Activated CD4-positive, alpha-beta memory T cell treated with anti-CD3 and anti-CD28 coated beads for 36 hours (primary cell): ENCODE measurements around the gene NAA10. TPM values are rescaled to one million over a fixed set of nuclear protein-coding genes. Genes with fewer than 3 reads are reported as not detected.
A peak's percentile ranks its signal among the peaks of the same experiment; 100 is the strongest.

Source experiments
- CTCF ChIA-PET: fragments of 350-600 bp; sonication (Branson Sonifier 250); formaldehyde crosslinking; loops from one replicate; lab custom pipeline; 2021; ENCODE audit warnings: antibody characterized with exemption, inconsistent platforms; lab: Charles Lee
- POLR2A ChIA-PET: fragments of 350-600 bp; sonication (Branson Sonifier 250); formaldehyde crosslinking; loops from one replicate; lab custom pipeline; 2021; ENCODE audit warnings: antibody characterized with exemption; lab: Charles Lee
- DNase-seq: peaks from one replicate; pipeline ENCODE4 v3.0.0-alpha.2; 2020
- H3K27ac Mint-ChIP-seq: one replicate; pipeline ENCODE4 v1.8.0; 2021; ENCODE audit warnings: mixed read lengths
- H3K27me3 Mint-ChIP-seq: one replicate; pipeline ENCODE4 v1.8.0; 2021; ENCODE audit warnings: mixed read lengths
- H3K36me3 Mint-ChIP-seq: one replicate; pipeline ENCODE4 v1.8.0; 2021; ENCODE audit warnings: mixed read lengths
- H3K4me1 Mint-ChIP-seq: one replicate; pipeline ENCODE4 v1.8.0; 2021; ENCODE audit warnings: low read depth, mixed read lengths
- H3K4me3 Mint-ChIP-seq: one replicate; pipeline ENCODE4 v1.8.0; 2021; ENCODE audit warnings: mild to moderate bottlenecking, mixed read lengths
- H3K9me3 Mint-ChIP-seq: one replicate; pipeline ENCODE4 v1.8.0; 2021; ENCODE audit warnings: mixed read lengths
- intact Hi-C: fragments of 100-400 bp; cut with micrococcal nuclease; formaldehyde crosslinking; loops from one replicate; pipeline ENCODE4 v1.15.1; 2023
- total RNA-seq, 2 experiments: library from RNA; stranded (reverse); gene quantifications; one replicate each; pipeline ENCODE4 v1.2.3, GENCODE V29; 2021

The NAA10 gene
- total RNA-seq, 2 experiments from 2014 or later = 106 to 115 TPM

DNA sequence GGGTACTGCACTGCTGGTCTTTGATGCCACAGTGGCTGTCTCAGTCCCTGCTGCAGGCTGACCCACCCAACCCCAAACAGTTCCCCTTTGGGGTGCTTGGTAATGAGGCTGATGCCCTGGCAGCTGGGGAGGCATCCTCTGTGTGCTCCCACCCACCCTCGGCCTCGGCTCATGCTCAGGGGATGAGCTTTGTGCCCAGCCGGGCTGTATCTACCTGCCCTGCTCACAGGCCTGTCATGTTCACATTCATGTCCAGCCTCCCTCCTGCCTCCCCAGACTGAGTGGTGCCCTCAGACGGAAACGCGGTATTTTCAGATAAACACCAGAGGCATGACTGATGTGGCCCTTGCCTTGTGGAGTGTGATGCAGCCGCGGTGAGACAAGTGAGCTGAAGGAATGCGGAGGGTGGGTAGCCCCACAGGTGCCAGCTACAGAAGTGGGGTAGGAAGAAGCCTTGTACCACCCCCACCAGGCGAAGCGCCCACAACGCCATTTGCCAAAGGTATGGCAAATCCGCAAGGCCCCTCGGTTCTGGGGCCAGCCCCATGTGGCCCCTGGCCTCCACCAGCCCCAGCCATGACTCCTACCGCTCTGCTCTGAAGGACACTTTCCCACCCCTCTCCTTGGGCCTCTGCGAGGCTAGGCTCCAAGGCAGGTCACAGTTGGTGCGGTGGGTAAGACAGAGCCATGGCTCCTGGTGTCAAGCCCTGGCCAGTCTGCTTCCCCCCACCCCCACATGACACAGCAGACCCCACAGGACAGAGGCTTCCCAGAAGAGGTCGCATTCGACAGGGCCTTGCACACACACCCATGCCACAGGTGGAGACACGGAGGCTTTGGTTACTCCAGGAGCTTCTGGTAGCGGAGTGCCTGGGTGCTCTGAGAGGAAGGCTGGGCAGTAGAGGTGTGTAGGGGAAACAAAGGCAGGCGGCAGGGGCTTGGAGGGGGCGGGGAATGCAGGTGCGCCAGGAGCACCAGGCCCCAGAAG, 11.4 kb upstream of the NAA10 start:
- no peak for DNase-seq

DNA sequence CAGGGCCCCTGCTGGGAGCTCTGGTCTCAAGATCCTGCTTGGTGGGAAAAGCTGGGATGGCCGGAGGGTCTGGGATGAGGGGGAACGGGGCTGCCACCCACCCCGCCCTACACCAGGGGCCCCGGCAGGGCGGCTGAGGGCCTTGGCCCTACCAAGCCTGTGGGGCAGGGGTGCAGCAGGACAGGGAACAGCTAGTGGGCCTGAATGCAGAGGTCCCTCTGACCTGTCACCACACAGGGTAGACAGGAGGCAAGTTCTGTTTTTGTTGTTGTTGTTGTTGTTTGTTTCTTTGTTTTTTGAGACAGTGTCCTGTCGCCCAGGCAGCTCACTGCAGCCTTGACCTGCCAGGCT, 9.9 kb upstream of the NAA10 start:
- H3K27ac Mint-ChIP-seq = no peak overlapping the region
- ChIA-PET POLR2A (interaction anchor here (0.5 to 3.9 kb wide), 3 partner anchors 16 to 190 kb away, joined by 3 to 21 read pairs (median 4); partner anchors contain the start of gene ARHGAP4), CTCF (interaction anchor here (0.6 to 5.5 kb wide), 4 partner anchors 14 to 592 kb away, joined by 3 to 93 read pairs (median 4); partner anchors contain the start of genes ARHGAP4 and NAA10)
- peaks cover 11% of the 10 kb centered on the region for H3K4me1 Mint-ChIP-seq
- peaks cover 2% of the 10 kb centered on the region for H3K36me3 Mint-ChIP-seq
- H3K9me3 Mint-ChIP-seq = no peaks in the 10 kb centered on the region
- no peak for DNase-seq
- intact Hi-C loops = no loop called here
- peak overlapping the region; percentile 75 for H3K4me3 Mint-ChIP-seq
- H3K27me3 Mint-ChIP-seq = no peaks in the 10 kb centered on the region

More for the DNA sequence above, 11.4 kb upstream of the NAA10 start:
- peaks cover 9% of the 10 kb centered on the region for H3K4me1 Mint-ChIP-seq
- no peaks in the 10 kb centered on the region for H3K9me3 Mint-ChIP-seq
- H3K4me3 Mint-ChIP-seq = no peak overlapping the region
- no peak overlapping the region for H3K27ac Mint-ChIP-seq
- no peaks in the 10 kb centered on the region for H3K27me3 Mint-ChIP-seq
- peaks cover 11% of the 10 kb centered on the region for H3K36me3 Mint-ChIP-seq
- intact Hi-C loops = loop anchor here (2.0 kb wide), 2 partner anchors 21 kb away; no protein-coding TSS in a partner anchor
- ChIA-PET POLR2A (interaction anchor here (1.0 to 3.9 kb wide), 2 partner anchors 21 to 181 kb away, joined by 3 to 21 read pairs; partner anchors contain the start of gene ARHGAP4), CTCF (interaction anchor here (0.7 to 5.5 kb wide), 19 partner anchors 8 to 219 kb away, joined by 3 to 93 read pairs (median 4); partner anchors contain the start of genes ARHGAP4, NAA10 and PLXNB3)

DNA sequence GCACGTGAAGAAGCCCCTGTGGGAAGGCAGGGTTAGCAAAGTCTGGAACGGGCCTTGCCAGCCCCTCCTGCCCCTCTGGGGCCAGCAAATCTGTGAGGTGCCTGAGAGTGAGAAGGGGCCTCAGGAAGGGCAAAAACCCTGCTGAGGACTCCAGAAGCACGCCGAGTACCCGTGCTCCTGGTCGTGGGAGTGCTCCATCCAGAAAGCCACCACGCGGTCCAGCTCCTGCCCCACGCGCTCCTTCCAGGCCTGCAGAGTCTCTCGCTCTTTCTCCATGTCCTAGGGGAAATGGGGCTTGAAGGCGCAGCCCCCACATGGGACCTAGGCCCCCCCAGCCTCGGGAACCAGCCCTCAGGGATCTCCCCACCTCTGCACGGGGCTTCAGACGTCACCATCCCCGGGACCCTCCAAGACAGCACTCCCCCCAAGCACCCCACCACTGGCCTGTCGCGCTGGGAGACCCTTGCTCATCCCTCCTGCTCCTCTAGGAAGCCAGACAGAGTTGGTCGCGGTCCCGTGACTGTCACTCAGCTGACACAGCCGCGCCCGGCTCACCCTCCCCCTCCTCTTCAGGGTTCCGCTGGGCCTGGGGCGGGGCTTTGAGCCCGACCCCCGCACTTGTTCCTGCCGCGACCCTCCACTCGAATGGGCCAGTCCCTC, 9.4 kb upstream of the NAA10 start, which contains the start of gene RENBP:
Gene RENBP, minus strand, starts transcription at position 504 of the 660 bp plus-strand sequence. Its CDS starts 33 bp downstream, at position 471.
- ChIA-PET CTCF (interaction anchor here (5.5 kb wide), 1 partner anchor 13 kb away, joined by 93 read pairs; the partner anchor contains the start of genes ARHGAP4 and NAA10), POLR2A (interaction anchor here (0.5 to 3.9 kb wide), 3 partner anchors 16 to 189 kb away, joined by 3 to 21 read pairs (median 4); partner anchors contain the start of gene ARHGAP4)
- peak; percentile 62 for DNase-seq
- peaks cover 11% of the 10 kb centered on the region for H3K4me1 Mint-ChIP-seq
- H3K9me3 Mint-ChIP-seq = no peaks in the 10 kb centered on the region
- intact Hi-C loops = no loop called here
- peaks cover 2% of the 10 kb centered on the region for H3K36me3 Mint-ChIP-seq
- peak within 1 kb of the TSS; percentile 69 for H3K27ac Mint-ChIP-seq
- no peaks in the 10 kb centered on the region for H3K27me3 Mint-ChIP-seq
- peak within 1 kb of the TSS; percentile 75 for H3K4me3 Mint-ChIP-seq

DNA sequence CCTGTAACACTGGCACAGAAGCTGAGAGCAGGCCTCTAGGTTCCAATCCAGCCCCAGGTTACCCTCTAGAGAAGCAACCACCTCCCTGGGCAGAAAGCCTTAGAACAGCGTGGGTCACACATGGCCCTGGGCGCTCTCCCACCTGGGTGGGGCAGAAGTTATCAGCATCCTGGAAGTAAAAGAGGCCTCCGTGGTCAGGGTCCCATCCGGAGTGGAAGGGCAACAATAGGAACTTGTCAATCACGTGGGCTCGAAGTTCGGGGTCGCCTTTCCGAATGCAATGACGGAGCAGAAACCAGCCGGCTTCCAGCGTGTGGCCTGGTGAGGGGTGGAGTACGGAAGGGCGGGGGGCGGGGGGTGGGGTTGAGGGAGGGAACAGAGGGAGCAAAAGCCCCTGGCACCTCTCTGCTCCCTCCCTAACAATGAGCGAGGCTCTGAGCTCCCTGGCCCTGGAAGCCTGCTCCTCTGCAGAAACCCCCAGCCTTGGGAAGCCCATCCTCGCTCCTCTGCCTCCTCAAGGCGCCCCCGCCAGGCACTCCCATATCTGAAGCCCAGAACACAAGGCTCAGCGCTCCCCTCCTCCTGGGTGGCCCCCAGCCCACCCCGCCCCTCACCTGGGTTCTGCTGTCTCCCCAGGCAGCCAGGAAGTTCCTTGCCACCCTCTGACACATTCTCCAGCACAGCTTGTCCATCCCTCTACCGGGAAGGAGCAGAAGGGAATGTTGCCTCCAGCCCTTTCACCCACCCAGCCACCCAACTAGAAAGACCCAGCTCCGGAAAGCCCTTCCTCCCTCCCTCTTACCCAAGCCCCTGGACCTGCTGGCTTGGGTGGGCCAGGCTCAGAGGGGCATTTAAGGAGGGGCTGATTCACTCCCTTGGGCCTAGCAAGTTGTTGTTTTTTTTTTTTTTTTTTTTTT, 6.8 kb upstream of the NAA10 start:
- CTCF ChIA-PET = no interaction called here
- Mint-ChIP-seq H3K9me3 (no peaks in the 10 kb centered on the region), H3K27ac (no peak overlapping the region)

DNA sequence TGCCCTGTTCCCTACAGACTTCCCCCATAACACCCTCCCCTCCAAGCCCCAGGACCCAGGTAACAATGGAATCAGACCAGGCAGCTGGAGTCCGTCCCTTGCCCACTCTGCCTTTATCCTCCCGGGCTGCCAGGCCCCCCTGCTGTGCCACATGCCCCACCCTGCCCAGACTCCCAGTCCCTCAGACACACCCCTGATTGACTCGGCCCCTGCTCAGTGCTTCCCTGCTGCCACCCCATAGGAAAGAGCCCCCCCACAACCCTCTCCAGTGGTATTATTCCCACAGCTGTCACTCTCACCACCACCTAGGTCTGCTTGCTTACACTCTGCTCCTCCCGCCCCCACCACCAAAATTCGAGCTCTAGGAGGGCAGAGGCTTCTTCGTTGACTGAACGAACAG, 4.7 kb upstream of the NAA10 start:
- H3K27ac Mint-ChIP-seq = no peak overlapping the region
- DNase-seq = no peak
- H3K36me3 Mint-ChIP-seq = no peaks in the 10 kb centered on the region
- CTCF ChIA-PET = no interaction called here
- no peak overlapping the region for H3K4me3 Mint-ChIP-seq
- H3K9me3 Mint-ChIP-seq = no peaks in the 10 kb centered on the region
- intact Hi-C loops = loop anchor here (10.0 kb wide), 1 partner anchor 465 kb away; the partner anchor contains the start of gene HAUS7
- POLR2A ChIA-PET = interaction anchor here (0.9 kb wide), 1 partner anchor 12 kb away, joined by 3 read pairs; no protein-coding TSS in a partner anchor
- H3K4me1 Mint-ChIP-seq = peaks cover 20% of the 10 kb centered on the region
- no peaks in the 10 kb centered on the region for H3K27me3 Mint-ChIP-seq

More for the DNA sequence above, 6.8 kb upstream of the NAA10 start:
- no peak for DNase-seq
- Mint-ChIP-seq H3K4me1 (peaks cover 14% of the 10 kb centered on the region), H3K4me3 (no peak overlapping the region), H3K36me3 (no peaks in the 10 kb centered on the region), H3K27me3 (no peaks in the 10 kb centered on the region)
- POLR2A ChIA-PET = no interaction called here
- intact Hi-C loops = no loop called here

DNA sequence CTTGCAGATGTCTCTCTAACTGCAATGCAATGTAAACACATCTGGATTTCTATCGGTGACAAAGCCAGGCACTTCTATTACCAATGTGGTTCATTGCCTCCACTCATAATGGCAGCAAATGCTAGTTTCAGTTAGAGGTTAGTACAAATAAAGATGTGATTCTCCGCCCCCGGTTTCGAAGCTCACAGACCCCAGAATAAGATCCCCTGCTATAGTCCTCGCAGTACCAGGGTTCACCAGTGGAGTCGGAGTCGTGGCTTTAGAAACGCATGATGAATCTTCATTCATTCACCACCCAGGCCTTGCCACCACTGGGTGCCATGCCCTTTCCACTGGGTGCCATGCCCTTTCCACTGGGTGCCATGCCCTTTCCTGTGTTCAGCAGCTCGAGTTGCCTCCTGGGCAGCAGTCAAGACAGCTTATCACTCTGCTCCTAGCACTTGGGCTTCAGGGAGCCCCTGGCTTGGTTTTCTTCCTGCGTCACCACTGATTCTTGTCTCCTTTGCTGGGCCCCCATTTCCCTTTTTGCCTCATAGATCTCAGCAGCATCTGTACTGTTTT, 3.5 kb upstream of the NAA10 start:
- ChIA-PET CTCF (interaction anchor here (1.0 to 2.1 kb wide), 2 partner anchors 9 to 30 kb away, joined by 5 to 6 read pairs; no protein-coding TSS in a partner anchor), POLR2A (no interaction called here)
- H3K9me3 Mint-ChIP-seq = no peaks in the 10 kb centered on the region
- no peak for DNase-seq
- peaks cover 4% of the 10 kb centered on the region for H3K36me3 Mint-ChIP-seq
- H3K27ac Mint-ChIP-seq = no peak overlapping the region
- H3K27me3 Mint-ChIP-seq = no peaks in the 10 kb centered on the region
- peaks cover 19% of the 10 kb centered on the region for H3K4me1 Mint-ChIP-seq
- no peak overlapping the region for H3K4me3 Mint-ChIP-seq
- intact Hi-C loops = loop anchor here (10.0 kb wide), 1 partner anchor 464 kb away; the partner anchor contains the start of gene HAUS7

DNA sequence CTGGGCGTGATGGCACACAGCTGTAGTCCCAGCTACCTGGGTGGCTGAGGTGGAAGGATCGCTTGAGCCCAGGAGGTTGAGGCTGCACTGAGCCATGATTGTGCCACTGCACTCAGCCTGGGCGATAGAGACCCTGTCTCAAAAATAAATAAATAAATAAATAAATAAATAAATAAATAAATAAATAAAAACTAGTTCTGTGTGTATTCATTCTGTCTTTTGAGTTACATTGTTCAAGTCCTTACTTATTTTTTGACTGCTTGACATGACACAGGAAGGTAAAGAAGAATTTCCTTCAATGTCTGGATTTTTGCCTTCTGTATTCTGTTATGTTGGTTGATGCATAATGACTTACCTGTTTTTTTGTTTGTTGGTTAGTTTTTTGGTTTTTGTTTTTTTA, 2.2 kb upstream of the NAA10 start:
- CTCF ChIA-PET = interaction anchor here (2.1 to 13.4 kb wide), 2 partner anchors 10 to 32 kb away, joined by 6 to 93 read pairs; partner anchors contain the start of gene RENBP
- DNase-seq = no peak
- POLR2A ChIA-PET = no interaction called here
- peaks cover 4% of the 10 kb centered on the region for H3K36me3 Mint-ChIP-seq
- intact Hi-C loops = loop anchor here (10.0 kb wide), 1 partner anchor 462 kb away; the partner anchor contains the start of gene HAUS7
- no peaks in the 10 kb centered on the region for H3K9me3 Mint-ChIP-seq
- peaks cover 24% of the 10 kb centered on the region for H3K4me1 Mint-ChIP-seq
- H3K4me3 Mint-ChIP-seq = no peak overlapping the region
- H3K27ac Mint-ChIP-seq = no peak overlapping the region
- H3K27me3 Mint-ChIP-seq = no peaks in the 10 kb centered on the region

DNA sequence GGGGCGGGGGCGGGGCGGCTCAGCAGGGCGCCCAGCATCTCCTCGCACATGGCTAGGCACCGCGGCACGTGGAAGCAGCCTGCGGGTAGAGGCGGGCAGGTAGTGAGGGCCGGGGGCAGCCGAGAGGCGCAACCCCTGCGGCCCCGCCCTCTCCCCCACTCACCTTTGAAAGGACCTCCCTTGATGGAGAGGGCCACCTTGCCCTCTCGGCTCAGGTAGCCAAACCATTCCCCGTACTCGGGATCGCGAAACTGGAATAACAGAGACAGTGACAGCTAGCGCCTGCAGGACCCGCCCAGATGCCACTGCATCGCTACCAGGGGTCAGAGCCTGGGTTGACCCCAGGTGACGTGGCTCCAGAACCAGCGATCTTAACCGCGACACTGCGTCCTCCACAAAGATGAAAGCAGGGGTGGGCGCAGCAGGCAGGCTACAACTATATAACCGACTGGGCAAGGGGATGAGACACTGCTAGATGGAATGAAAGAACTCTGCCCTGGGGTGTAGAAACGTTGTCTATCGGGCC, 552 bp upstream of the NAA10 start:
- Mint-ChIP-seq H3K4me1 (peaks cover 31% of the 10 kb centered on the region), H3K9me3 (no peaks in the 10 kb centered on the region), H3K27ac (peak overlapping the region; percentile 20), H3K4me3 (peak overlapping the region; percentile 66), H3K27me3 (no peaks in the 10 kb centered on the region), H3K36me3 (peaks cover 7% of the 10 kb centered on the region)
- ChIA-PET CTCF (interaction anchor here (1.2 to 13.4 kb wide), 3 partner anchors 10 to 12 kb away, joined by 3 to 93 read pairs (median 11); partner anchors contain the start of genes ARHGAP4 and RENBP), POLR2A (interaction anchor here (1.0 to 2.0 kb wide), 2 partner anchors 10 to 12 kb away, joined by 3 to 7 read pairs; partner anchors contain the start of gene ARHGAP4)
- DNase-seq = no peak
- intact Hi-C loops = loop anchor here (1.0 to 10.0 kb wide), 2 partner anchors 12 to 461 kb away; partner anchors contain the start of gene HAUS7

DNA sequence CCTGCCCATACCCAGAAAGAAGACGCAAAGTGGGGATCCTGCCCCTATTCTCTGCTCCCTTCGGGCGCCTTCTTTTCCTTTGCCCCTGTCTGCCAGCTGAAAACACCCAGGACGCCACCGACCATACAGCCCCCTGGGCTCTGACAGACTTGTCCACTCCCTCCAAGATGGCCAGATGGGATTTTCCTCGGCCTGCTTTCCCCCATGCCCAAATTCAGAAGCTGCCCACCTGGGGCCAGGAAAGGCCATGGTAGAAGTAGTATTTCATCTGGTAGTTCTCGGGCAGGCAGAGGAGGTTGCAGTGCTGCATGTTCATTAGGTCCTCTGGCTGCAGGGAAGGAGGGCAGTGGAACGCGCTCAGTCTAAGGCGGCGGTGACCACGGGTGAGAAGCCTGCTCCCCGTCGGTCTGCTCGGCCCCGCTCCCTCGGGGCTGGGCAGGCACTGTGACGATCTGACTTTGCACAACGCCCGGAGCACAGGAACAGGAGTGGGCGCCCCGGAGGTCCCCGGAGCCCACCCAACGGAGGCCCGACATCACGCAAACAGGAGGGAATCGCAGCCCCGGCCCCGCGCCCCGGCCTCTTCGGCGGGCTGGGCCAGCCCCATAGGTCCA, 582 bp downstream of the NAA10 start:
- H3K9me3 Mint-ChIP-seq = no peaks in the 10 kb centered on the region
- H3K27ac Mint-ChIP-seq = peak overlapping the region; percentile 74
- H3K4me1 Mint-ChIP-seq = peaks cover 34% of the 10 kb centered on the region
- H3K4me3 Mint-ChIP-seq = peak overlapping the region; percentile 88
- CTCF ChIA-PET = interaction anchor here (1.3 to 13.4 kb wide), 3 partner anchors 9 to 13 kb away, joined by 3 to 93 read pairs (median 11); partner anchors contain the start of genes ARHGAP4 and RENBP
- DNase-seq = no peak
- POLR2A ChIA-PET = interaction anchor here (2.0 kb wide), 1 partner anchor 9 kb away, joined by 7 read pairs; the partner anchor contains the start of gene ARHGAP4
- H3K27me3 Mint-ChIP-seq = no peaks in the 10 kb centered on the region
- peaks cover 7% of the 10 kb centered on the region for H3K36me3 Mint-ChIP-seq
- intact Hi-C loops = loop anchor here (10.0 kb wide), 1 partner anchor 459 kb away; the partner anchor contains the start of gene HAUS7
